GM12892 (cell line): Measurements from ENCODE around the gene LECT2.

ENCODE experiments used
- POLR2AphosphoS5 ChIP-seq: IDR thresholded peaks from 2 replicates; pipeline ENCODE4 v1.6.1; 2011; ENCODE audit warnings: low read depth, low read length, control low read depth
- TAF1 ChIP-seq: IDR thresholded peaks from 2 replicates; pipeline ENCODE4 v1.6.1; 2011; ENCODE audit warnings: low read depth, mild to moderate bottlenecking, control low read depth, low read length, borderline replicate concordance

GRCh38 chr5:135989686-135990085 lies 34.9 kb upstream of the LECT2 start:
- TF ChIP-seq TAF1: no peak
- no peak for TF ChIP-seq POLR2AphosphoS5
